HCT116 (cell line): Measurements from ENCODE around the gene PDYN. TPM values are rescaled to one million over a fixed set of nuclear protein-coding genes. Genes with fewer than 3 reads are reported as not detected.

Experiments
- ATAC-seq: fragments of 200-7000 bp; cut with Tn5 transposase; 2 replicates; pipeline ENCODE4 v1.9.1; 2020; ENCODE audit warnings: mild to moderate bottlenecking, moderate library complexity
- BruUV-seq: library from RNA; stranded (reverse); fragments of 400-500 nt; replicated peaks from 2 replicates; lab custom pipeline; 2021; lab: Mats Ljungman, UMichigan
- CTCF ChIA-PET: fragments of 300-600 bp; sonication (Branson Sonifier 250); formaldehyde crosslinking; loops from one replicate; lab custom pipeline; 2021; ENCODE audit warnings: antibody characterized with exemption; lab: Charles Lee
- POLR2A ChIA-PET: fragments of 300-600, 350-600 bp; sonication (Branson Sonifier 250); formaldehyde crosslinking; loops from one replicate; lab custom pipeline; 2021; ENCODE audit warnings: antibody characterized with exemption; lab: Charles Lee
- RAD21 ChIA-PET, 2 experiments: fragments of 300-600 bp; sonication (Branson Sonifier 250); formaldehyde crosslinking; loops; one replicate each; lab custom pipeline; 2023; ENCODE audit warnings: low total read pairs in 2 of 2; ENCODE audit not compliant: uncharacterized antibody in 2 of 2, unreplicated experiment in 2 of 2, low non-redundant PET in 1 of 2; lab: Charles Lee
- DNase-seq: peaks from one replicate; pipeline ENCODE4 v3.0.0-alpha.2; 2010; ENCODE audit warnings: low read depth, low spot score
- H2AFZ ChIP-seq: fragments of 200-600 bp; shearing (Covaris generic), sonication (generic); 2 replicates; pipeline ENCODE4 v1.6.1; 2017; ENCODE audit warnings: low read depth, mixed run types, mixed read lengths, antibody characterized with exemption, low read length; ENCODE audit not compliant: poor library complexity, severe bottlenecking
- H3K27ac ChIP-seq: 2 replicates; pipeline ENCODE4 v1.5.1; 2012; ENCODE audit warnings: low read depth, low read length
- H3K27me3 ChIP-seq: fragments of 200-600 bp; sonication (generic); 2 replicates; pipeline ENCODE4 v1.6.1; 2016; ENCODE audit warnings: mixed run types, low read length, mixed read lengths; ENCODE audit not compliant: insufficient read depth
- H3K36me3 ChIP-seq, 2 experiments: fragments of 200-500 bp in 1 of 2; fragments of 200-600 bp in 1 of 2; sonication (Bioruptor generic) in 1 of 2; sonication (generic) in 1 of 2; 2 replicates each; pipeline versions ENCODE4 v1.5.1 to v1.6.1; 2014 to 2016; ENCODE audit warnings: low read length in 2 of 2, inconsistent platforms in 1 of 2, mixed read lengths in 1 of 2, mixed run types in 1 of 2; ENCODE audit not compliant: insufficient read depth in 2 of 2, control insufficient read depth in 1 of 2
- H3K4me1 ChIP-seq, 2 experiments: fragments of 200-600 bp in 1 of 2; sonication (generic) in 1 of 2; 2 replicates each; pipeline versions ENCODE4 v1.5.1 to v1.6.1; 2012 to 2017; ENCODE audit warnings: low read length in 2 of 2, inconsistent platforms in 1 of 2, mild to moderate bottlenecking in 1 of 2, mixed read lengths in 1 of 2, mixed run types in 1 of 2, moderate library complexity in 1 of 2; ENCODE audit not compliant: insufficient read depth in 2 of 2, control insufficient read depth in 1 of 2
- H3K4me2 ChIP-seq: fragments of 200-600 bp; sonication (generic); 2 replicates; pipeline ENCODE4 v1.6.1; 2017; ENCODE audit warnings: mixed run types, low read length, mixed read lengths
- H3K4me3 ChIP-seq, 2 experiments: fragments of 200-600 bp in 1 of 2; sonication (generic) in 1 of 2; replicated peaks in 1 of 2; 2 replicates each; pipeline ENCODE4 v1.5.1; 2011 to 2016; ENCODE audit warnings: low read length in 2 of 2, control low read depth in 1 of 2, low read depth in 1 of 2, mild to moderate bottlenecking in 1 of 2, mixed read lengths in 1 of 2, mixed run types in 1 of 2
- H3K79me2 ChIP-seq: fragments of 200-600 bp; sonication (generic); 2 replicates; pipeline ENCODE4 v1.6.1; 2017; ENCODE audit warnings: mild to moderate bottlenecking, mixed run types, low read length, moderate library complexity, mixed read lengths; ENCODE audit not compliant: insufficient read depth
- H3K9ac ChIP-seq: fragments of 200-600 bp; sonication (generic); 2 replicates; pipeline ENCODE4 v1.6.1; 2016; ENCODE audit warnings: low read length, mixed read lengths
- H3K9me2 ChIP-seq: fragments of 200-600 bp; sonication (generic), shearing (Covaris generic); 2 replicates; pipeline ENCODE4 v1.6.1; 2017; ENCODE audit warnings: mixed run types, mild to moderate bottlenecking, moderate library complexity; ENCODE audit not compliant: insufficient read depth
- H3K9me3 ChIP-seq, 2 experiments: fragments of 200-500 bp in 1 of 2; fragments of 200-600 bp in 1 of 2; sonication (Bioruptor generic) in 1 of 2; sonication (generic) in 1 of 2; 2 replicates each; pipeline ENCODE4 v1.6.1; 2014 to 2017; ENCODE audit warnings: low read length in 2 of 2, mixed read lengths in 2 of 2, inconsistent platforms in 1 of 2, low read depth in 1 of 2, mild to moderate bottlenecking in 1 of 2, mixed run types in 1 of 2, moderate library complexity in 1 of 2; ENCODE audit not compliant: control insufficient read depth in 1 of 2, insufficient read depth in 1 of 2
- H4K20me1 ChIP-seq: fragments of 200-600 bp; sonication (generic), shearing (Covaris generic); 2 replicates; pipeline ENCODE4 v1.6.1; 2017; ENCODE audit warnings: mixed run types, mild to moderate bottlenecking, moderate library complexity; ENCODE audit not compliant: insufficient read depth
- ATF3 ChIP-seq: IDR thresholded peaks from 2 replicates; pipeline ENCODE4 v1.6.1; 2012
- ELF1 ChIP-seq: IDR thresholded peaks from 2 replicates; pipeline ENCODE4 v1.6.1; 2012; ENCODE audit warnings: low read depth, borderline replicate concordance
- MAX ChIP-seq: IDR thresholded peaks from 2 replicates; pipeline ENCODE4 v1.6.1; 2012
- RAD21 ChIP-seq: IDR thresholded peaks from 2 replicates; pipeline ENCODE4 v1.6.1; 2012; ENCODE audit warnings: low read depth, mild to moderate bottlenecking
- SP1 ChIP-seq: IDR thresholded peaks from 2 replicates; pipeline ENCODE4 v1.6.1; 2012; ENCODE audit warnings: low read depth
- TCF7L2 ChIP-seq: IDR thresholded peaks from 2 replicates; pipeline ENCODE4 v1.7.0; 2011; ENCODE audit warnings: borderline replicate concordance, inconsistent platforms; ENCODE audit not compliant: insufficient read depth, insufficient read length; ENCODE audit errors: extremely low read depth
- YY1 ChIP-seq: IDR thresholded peaks from 2 replicates; pipeline ENCODE4 v1.6.1; 2011; ENCODE audit warnings: low read length, low read depth, moderate library complexity, mild to moderate bottlenecking; ENCODE audit not compliant: insufficient replicate concordance; ENCODE audit errors: extremely low read depth
- ZNF274 ChIP-seq: fragments of 200-500 bp; sonication (Bioruptor generic); IDR thresholded peaks from 2 replicates; pipeline ENCODE4 v1.6.1; 2014; ENCODE audit warnings: mild to moderate bottlenecking, low read depth, low read length, inconsistent platforms
- intact Hi-C: fragments of 100-400 bp; cut with micrococcal nuclease; formaldehyde crosslinking; loops from 2 replicates; pipeline ENCODE4 v1.10.0; 2022
- total RNA-seq: library from RNA; stranded (reverse); gene quantifications from one replicate; pipeline ENCODE4 v1.2.1, GENCODE V29; 2021; ENCODE audit not compliant: unreplicated experiment

The PDYN gene
- total RNA-seq, 1 experiment from 2014 or later, result not detected

GRCh38 chr20:2010533-2010932 is 16.7 kb upstream of the PDYN start:
- H3K9me2 ChIP-seq, result no peaks in the 10 kb centered on the region
- no peaks in the 10 kb centered on the region for H3K4me1 ChIP-seq
- H3K9me3 ChIP-seq, result no peaks in the 10 kb centered on the region
- no peaks in the 10 kb centered on the region for H3K79me2 ChIP-seq
- H3K9ac ChIP-seq, result no peak overlapping the region
- ATAC-seq (no peak), DNase-seq (no peak)
- CTCF ChIA-PET, result no interaction called here
- H3K4me3 ChIP-seq, result no peak overlapping the region
- no peak for TF ChIP-seq SP1
- no peak for TF ChIP-seq ATF3
- no peak for TF ChIP-seq ZNF274
- no peak for TF ChIP-seq RAD21
- no peak for TF ChIP-seq YY1
- TF ChIP-seq MAX, result no peak
- TF ChIP-seq ELF1, result no peak
- no peak for TF ChIP-seq TCF7L2
- TF ChIP-seq, all 23 proteins: peak for 0
- Histone ChIP-seq H3K36me3 (no peaks in the 10 kb centered on the region), H3K4me2 (no peak overlapping the region), H3K27ac (no peak overlapping the region), H3K27me3 (peaks cover 64% of the 10 kb centered on the region), H2AFZ (no peak overlapping the region), H4K20me1 (no peaks in the 10 kb centered on the region)
- ChIA-PET RAD21 (no interaction called here), POLR2A (no interaction called here)
- intact Hi-C loops, result no loop called here
- BruUV-seq, result no TSS peak
